GM18873 (cell line): Measurements from ENCODE around the gene FN1.
"Not testable (repeated sequence)": the region's sequence is repeated elsewhere in the genome, so short reads cannot be mapped to it uniquely, and the experiment has no call there.

ENCODE experiments used
- ATAC-seq: cut with Tn5 transposase; IDR thresholded peaks from one replicate; pipeline ENCODE4 v1.9.1; 2021; ENCODE audit warnings: mild to moderate bottlenecking, moderate library complexity, moderate number of reproducible peaks; ENCODE audit not compliant: unreplicated experiment, low FRiP score

FN1 gene

DNA sequence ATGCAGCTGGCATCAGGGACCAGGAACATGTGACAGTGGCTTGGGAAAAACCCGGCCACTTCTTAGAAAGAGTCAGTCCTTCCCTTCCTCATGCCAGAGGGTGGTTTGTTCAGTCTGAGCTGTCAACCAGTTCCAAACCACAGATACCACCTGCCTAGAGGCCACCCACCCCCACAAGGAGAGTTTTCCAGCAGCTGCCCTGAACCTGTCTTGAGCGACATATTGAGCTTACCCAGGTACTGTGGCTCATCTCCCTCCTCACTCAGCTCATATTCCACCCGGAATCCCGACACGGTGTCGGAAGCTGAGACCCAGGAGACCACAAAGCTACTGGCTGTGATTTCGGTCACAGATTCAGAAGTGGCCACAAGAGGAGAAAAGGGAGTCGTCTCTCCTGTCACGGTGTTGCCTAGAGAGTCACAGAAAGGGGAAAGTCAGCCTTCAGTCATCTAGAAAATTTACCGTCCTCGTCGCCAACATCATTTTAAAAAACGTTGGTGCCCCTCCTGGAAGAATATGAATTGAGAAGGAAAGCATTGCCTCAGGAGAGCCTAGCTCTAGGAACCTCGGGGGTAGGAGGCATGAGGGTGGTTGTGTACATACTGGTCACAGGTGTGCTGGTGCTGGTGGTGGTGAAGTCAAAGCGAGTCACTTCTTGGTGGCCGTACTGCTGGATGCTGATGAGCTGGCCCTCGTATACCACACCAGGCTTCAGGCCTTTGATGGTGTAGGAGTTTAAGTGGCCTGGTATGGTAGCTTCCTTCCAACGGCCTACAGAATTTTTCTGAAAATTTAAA lies 26.3 kb downstream of the FN1 start:
- ATAC-seq = no peak

DNA sequence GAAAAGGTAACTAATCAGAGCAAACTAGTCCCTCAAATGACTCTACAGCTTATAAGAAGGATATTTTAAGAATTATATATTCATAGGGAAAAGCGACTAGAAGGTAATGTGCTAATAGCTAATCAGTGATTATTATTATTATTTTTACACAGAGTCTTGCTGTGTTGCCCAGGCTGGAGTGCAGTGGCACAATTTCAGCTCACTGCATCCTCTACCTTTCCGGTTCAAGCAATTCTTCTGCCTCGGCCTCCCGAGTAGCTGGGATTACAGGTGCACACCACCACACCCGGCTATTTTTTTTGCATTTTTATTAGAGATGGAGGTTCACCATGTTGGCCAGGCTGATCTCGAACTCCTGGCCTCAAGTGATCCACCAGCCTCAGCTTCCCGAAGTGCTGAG lies 27.4 kb downstream of the FN1 start:
- not testable (repeated sequence) for ATAC-seq

DNA sequence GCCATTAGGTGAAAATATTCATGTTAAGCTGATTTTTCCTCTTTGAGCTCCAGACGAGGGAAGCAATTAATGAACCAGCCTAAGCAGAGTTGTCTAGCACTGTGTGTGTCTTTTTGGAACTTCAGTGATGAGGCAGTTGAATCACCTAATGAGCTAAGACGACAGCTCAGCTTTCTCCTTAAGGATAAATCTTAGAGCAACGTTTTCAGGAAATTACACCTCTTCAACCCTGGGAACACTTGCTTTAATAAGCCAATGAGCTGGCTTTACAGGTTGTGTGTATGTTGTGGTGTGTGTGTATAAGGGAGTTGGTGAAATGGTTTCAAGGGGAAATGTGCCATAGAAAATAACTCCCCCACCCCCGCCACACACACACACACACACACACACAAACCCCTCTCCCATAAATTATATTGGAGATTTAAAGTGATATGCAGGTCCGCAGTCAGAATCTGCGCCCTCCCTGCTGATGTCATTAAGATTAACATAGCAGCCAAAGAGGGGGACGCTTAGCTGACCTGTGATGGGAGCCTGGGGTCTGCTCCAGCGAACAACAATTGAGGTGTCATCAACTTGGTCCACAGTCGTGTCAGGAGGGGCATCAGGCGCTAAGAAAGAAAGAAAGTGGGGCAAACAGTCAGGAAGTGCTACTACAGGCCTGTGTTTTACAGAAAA lies 28.1 kb downstream of the FN1 start:
- ATAC-seq = no peak

DNA sequence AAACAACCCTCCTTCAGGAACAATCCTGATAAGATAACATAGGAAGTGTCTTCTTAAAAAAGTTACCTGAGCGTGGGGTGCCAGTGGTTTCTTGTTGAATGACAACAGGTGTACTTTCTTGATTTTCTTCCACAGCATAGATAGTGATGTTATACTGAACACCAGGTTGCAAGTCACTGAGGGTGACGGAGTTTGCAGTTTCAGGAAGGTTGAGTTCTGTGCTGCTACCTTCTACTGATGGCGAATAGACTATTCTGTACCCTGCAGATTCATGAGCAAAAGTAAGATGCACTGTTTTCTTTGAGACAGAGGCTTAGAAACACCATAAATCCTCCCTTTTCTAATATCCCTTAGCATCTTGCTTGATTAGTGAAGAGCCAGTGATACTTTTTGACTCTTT lies 28.8 kb downstream of the FN1 start:
- no peak for ATAC-seq

DNA sequence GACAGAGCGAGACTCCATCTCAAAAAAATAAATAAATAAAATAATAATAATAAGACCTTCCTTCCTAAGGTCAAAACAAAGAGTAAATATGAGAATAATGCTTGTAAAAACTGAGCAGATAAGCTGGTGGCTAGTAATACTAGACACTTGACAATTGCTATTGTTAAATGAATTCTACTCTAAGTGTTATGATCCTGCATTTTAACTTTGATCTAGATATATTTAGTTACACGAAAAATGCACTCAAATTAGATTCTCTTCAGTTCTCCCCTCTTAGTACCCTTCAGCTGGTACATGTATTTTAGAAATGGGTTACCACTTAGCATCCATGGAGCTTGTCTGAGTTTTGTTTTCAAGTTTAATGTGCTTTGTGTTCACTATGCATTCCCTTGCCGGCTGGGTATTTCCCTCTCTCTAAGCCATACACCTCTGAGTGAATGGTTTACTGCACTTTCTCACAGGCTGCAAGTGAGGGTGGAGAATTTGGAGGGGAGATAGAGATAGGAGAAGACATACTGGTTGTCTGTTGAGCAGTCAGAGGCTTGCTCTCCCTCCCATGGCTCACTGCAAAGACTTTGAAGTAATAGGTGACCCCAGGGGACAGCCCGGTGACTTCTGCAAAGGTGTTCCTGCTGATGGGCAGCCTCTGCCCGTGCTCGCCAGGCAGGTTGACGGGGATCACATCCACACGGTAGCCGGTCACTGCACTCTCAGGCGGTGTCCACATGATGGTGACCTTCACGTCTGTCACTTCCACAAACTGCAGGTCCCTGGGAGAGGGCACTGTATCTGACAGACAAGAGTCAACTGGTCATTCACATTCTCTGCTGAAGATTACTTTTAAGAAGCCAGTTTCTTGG lies 29.9 kb downstream of the FN1 start:
- no peak for ATAC-seq

DNA sequence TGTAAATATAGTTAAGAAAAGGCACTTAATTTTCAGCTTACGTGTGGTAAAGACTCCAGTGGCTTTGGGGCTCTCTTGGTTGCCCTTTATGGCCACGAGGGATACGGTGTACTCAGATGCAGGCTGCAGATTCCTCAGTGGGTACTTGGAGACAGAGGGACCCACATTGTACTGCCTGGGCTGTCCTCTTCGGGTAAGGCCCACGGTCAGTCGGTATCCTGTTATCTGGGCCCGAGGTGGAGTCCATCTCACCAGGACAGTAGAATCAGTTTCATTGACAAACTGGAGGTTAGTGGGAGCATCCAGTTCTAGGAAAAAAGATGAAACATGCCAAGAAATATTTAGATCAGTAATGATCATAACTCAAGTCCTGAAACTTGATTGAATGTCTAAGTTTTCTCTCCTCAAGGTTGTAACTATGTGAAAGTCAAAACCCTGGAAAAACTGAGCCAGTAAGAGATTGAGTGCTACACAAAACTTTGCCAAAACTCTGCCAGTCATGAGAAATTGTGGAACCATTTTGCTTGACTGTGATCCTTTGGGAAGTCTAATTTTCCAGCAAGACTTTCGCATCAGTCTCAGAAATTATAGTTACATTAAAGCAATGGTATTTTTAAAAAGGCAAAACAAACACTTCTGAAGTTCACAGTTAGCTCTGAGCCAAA lies 31.4 kb downstream of the FN1 start:
- no peak for ATAC-seq

DNA sequence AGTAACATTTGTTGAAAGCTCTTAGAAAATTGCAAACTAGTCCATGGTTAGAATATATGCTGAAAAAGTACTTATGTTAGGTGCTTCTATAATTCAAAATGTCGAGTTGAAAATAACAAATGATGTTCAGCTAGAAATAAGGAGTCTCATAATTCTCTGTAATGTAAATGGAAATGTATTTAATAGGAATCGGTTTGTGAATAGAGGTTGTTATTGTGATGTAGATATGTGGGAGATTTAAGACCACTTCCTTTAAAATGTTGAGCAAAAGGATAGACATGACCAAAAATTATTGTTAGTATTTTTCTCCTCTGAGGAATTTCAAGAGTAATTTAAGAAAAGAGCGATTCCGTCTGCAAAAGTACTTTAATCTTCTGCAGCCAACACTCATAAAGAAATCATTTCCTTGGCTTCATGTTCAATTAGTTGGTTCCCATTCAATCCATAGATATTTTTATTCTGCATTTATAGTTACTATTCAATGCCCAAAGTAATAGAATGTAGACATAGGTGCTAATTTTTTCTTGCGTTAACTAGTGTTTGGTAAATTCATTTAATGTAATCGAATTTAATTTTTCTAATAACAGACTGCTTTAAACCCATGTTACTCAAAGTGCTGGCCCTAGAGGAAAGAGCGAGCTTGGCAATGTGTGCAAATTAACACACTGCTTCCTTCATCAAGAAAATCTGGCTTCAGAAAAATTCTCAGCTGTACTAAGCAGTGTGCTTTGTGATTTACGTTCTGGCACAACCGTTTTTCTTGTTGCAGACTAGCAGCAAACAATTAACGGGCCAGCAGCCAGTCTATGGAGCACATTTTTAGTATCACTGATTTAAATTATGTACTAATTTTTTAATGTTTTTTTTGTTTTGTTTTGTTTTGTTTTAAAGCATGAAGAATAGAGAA lies 32.2 kb downstream of the FN1 start:
- no peak for ATAC-seq

DNA sequence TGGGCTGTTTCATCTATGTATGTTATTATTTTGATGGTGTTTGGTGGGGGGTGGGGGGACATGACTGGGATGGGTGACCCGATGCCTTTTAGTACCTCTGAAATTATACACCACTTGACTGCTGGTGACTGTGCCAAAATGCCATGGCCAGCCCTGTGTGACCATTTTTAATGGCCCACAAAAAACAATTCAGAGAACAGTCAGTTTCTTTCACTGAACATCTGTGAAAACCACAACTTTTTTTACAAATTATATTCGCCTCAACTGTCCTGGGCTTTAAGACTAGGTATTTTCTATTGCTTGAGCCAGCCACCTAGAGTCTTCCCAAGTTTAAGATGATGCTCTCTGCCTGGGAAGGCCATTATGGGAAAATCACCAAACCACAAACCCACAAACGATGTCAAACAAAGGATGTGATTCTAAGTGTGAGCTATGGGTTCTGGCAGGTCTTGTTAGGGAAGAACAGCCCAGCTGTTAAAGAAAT lies 33.9 kb downstream of the FN1 start:
- no peak for ATAC-seq

DNA sequence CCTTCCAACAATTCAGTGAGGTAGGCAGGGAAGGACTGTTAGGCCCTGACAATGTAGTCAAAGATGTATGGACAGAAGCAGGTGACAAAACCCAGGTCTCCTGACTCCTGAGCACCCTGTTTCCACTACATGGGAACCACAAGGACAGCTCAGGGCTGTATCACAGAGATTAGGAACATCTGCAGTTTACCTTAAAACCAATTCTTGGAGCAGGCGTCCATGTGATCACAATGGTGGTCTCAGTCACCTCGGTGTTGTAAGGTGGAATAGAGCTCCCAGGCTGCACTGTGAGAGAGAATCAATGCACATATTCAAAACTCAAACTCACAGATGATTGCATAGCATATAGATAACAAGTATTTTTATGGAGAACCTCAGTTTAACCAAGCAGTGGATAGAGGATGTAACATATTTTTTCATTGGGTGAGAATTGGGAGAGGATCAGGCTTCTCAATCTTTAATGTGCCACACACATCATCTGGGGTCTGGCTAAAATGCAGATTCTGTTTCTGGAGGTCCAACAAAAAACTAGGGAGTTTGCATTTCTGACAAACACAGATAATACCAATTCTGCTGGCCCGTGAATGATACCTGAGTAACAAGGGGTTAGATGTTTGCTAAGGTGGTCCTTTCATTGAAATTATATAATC lies 36.7 kb downstream of the FN1 start:
- ATAC-seq = no peak

DNA sequence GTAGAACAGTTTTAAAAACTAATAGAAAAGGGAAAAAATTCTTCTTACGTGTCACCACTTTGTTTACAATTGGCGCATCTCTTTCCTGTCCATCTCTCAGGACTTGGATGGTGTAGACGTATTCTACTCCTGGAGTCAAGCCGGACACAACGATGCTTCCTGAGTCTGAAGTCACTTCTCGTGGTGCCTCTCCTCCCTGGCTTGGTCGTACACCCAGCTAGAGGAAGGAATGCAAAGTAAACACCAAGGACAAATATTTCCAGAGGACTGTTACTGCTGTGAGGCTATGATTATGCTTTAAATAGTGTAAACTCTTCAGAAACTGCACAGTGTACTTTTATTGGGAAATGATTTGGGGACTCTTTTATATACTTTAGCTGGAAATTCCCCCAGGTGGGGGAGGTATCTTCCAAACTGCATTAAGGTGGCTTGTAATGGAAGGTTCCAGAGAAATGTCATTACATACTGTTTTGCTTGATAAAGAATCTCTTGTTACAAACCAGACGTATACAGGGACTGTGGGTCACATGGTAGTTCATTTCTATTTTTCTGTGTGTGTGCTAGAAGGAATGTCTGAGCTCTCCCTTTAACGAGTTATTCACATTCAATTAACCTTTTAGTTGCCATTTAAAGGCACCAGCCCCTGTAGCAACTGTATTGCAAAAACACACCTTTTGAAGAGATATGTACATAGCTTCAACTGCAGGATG lies 38.1 kb downstream of the FN1 start:
- ATAC-seq = no peak

DNA sequence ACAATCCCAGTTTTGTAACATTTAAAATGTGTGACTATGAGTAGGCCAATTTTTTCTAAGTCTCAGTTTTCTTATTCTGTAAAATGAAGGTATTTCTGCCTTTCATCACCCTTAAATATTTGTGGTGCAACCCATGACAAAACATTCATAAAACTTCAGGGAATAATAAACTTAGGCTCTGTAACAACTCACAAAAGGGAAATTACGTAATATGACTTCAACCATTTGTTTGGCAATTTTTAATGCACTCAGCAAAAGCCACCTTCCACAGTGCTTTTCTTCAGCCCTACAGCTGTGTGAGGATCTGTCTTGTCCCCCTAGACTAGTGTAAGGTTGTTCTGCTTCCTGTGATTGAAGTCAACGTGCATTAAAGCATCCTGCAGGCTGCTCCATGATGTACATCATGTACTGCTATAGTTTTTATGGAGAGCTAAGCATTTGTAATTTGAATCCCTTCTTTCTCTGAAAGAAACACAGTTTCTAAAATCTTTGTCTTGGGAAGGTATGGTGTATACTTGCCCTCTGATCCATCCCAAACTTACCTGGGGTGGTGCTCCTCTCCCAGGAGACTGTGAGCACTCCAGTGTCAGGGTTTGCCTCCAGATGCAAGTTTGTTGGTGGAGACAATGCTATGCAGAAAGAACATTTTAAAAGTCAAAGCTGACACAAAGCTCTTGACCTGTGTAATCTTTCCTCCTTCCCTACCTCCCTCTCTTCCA lies 39.1 kb downstream of the FN1 start:
- ATAC-seq = no peak

DNA sequence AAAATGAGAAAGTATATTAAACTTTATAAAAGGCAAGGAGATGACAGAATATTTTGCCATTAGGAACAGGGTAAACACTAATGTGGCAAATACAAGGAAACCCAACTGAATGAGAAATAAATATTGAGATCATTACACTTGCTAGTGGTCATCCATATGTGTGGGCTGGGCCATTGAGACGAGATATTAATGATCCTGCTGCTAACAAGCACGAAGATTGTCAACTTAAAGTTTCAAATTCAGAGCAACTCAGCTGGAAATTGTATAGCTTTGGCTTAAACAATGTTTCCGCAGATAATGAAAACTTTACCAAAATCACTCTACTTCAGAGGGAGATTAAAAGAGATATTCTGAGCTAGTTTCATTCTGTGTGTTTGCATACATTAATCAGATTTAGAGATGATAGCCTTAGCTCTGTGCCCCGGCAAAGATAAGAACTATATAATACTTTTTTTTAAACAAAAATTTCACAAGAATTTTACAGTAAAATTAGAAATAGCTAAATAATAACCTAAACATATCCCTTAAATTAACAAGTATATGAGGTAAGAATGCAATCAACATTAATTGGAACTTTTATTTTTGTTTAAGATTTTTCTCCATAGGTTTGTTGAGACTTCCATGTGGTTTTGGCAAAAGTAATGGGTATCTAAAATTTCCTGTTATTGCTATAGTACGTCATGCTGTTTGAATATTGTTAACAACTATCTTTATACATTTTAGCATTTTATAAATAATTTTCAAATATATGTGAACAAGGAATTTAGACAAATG lies 40.0 kb downstream of the FN1 start:
- no peak for ATAC-seq

DNA sequence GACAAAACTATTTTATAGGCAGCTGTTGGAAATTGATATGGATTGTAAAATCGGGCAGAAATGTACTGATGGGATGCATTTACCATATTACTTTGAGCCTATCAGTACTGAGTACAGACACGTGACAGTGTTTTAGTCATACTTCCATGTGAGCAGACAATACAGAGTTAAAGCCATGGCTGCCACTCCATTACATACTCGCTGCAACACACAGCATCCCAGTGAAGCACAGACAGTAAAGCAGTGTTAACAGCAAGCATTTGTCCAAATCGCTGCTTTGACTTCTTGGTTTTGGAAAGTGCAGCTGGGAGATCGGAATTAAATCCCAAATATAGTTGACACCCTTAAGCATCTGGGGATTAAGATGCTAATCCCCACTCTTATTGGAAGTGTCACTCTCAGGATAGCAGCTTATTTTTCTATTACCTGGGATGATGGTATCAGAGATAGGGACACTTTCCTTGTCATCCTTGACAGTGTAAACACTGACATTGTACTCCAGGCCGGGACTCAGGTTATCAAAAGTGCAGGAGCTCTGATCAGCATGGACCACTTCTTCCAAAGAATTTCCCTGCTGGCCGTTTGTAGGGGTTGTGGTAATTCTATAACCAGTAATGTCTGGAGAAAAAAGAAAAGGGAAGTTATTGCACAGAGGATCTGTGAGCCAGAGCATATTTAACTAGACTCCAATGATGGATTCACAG lies 41.6 kb downstream of the FN1 start:
- ATAC-seq = no peak

DNA sequence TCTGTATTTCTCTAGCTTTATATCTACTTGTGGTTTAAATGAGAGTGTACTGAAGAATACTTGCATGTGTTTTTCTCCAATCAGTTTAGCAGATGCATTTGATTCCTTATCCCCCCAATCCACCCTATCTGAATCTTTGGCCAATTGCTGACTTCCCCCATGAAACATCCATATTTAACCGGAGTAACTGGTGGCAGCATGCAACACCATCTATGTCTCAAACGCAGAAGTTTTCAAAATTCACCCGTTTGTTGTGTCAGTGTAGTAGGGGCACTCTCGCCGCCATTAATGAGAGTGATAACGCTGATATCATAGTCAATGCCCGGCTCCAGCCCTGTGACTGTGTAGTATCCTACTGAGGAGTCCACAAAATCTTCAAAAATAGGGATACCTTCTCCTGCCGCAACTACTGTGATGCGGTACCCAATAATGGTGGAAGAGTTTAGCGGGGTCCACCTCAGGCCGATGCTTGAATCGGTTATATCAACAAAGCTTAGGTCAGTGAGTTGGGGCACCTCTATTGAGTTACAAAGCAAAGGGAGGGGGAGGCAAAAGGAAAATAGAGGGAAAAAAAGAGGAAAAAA lies 43.1 kb downstream of the FN1 start:
- ATAC-seq = no peak

DNA sequence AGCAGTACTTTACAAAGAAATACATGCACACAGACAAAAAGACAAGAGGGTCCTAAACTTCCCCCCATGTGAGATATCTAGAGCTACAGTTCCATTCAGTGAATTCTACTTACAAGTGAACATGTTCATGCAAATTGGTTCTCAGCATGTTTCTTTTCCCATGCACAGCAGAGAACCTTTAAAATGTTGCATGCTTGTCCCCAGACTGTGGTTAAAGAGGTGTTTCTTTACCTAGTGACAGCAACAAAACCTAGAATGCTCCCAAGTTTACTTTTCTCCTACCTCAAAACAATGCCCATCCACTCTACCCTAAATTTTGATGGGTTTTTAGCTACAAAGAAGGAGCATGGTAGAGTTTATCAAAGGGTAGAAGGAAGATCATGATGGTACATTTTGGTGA lies 43.7 kb downstream of the FN1 start:
- no peak for ATAC-seq

DNA sequence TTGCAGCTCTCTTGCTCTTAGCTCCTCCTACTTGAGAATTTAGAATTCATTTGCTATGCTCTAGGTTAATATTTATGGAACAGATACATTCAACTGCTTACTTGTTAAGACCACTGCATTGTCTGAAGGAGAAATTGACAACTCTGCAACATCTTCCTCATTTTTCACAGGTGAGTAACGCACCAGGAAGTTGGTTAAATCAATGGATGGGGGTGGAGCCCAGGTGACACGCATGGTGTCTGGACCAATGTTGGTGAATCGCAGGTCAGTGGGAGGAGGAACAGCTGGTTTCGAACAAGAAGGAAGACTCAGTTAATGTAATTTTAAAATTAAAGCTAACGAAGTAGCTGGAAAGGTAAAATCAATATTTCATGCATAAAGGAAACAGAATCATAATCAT lies 44.3 kb downstream of the FN1 start:
- no peak for ATAC-seq
